ENCODE data around the gene PTDSS2. TPM values are rescaled to one million over a fixed set of nuclear protein-coding genes. Genes with fewer than 3 reads are reported as not detected.
A peak's percentile ranks its signal among the peaks of the same experiment; 100 is the strongest.

PTDSS2 gene
- total and polyA plus RNA-seq, 2 of the 13 experiments (the other 11 are each of a cell fraction or from before 2014, with no cell fraction given): 21.7 to 26.4 TPM

DNA sequence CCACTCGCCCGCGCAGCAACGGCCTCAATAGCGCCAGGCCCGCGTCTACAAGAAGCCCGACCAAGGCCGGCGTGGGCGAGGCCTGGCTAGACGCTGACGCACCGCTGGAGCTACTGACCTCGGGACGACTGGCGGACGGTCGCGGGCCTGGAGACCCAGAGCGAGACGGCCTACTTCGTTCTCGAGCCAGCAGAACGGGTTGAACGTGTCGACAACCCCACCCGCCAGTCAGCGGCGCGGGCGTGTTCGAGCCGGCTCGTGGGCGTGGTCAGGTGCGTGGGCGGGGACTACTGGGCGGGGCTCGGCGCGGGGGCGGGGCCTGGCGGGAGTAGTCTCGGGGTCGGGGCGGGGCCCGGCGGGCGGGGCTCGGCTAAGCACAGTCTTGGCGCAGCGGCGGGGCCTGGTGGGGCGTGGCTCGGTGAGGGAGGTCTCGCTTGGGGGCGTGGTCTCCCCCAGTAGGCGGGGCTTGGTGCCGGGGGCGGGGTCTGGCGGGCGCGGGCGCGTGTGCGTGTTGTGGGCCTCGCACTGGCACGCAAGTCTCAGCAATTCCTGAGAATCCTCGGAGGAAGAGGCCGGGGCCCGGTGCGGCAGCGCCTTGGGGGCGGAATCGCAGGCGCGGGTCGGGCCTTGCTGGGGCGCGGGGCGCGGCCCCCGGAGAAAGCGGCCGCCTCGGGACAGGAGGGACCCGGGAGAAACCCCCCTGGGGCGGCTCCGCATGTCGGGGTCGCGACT lies 57.1 kb downstream of the PTDSS2 start, which contains the start of gene RNH1 (continued):
- TF ChIP-seq, protein P1, sequence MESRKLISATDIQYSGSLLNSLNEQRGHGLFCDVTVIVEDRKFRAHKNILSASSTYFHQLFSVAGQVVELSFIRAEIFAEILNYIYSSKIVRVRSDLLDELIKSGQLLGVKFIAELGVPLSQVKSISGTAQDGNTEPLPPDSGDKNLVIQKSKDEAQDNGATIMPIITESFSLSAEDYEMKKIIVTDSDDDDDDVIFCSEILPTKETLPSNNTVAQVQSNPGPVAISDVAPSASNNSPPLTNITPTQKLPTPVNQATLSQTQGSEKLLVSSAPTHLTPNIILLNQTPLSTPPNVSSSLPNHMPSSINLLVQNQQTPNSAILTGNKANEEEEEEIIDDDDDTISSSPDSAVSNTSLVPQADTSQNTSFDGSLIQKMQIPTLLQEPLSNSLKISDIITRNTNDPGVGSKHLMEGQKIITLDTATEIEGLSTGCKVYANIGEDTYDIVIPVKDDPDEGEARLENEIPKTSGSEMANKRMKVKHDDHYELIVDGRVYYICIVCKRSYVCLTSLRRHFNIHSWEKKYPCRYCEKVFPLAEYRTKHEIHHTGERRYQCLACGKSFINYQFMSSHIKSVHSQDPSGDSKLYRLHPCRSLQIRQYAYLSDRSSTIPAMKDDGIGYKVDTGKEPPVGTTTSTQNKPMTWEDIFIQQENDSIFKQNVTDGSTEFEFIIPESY (CRISPR knock-in tag; IDR thresholded peaks at IDR 0.05): no peak
- TF ChIP-seq, protein P2, sequence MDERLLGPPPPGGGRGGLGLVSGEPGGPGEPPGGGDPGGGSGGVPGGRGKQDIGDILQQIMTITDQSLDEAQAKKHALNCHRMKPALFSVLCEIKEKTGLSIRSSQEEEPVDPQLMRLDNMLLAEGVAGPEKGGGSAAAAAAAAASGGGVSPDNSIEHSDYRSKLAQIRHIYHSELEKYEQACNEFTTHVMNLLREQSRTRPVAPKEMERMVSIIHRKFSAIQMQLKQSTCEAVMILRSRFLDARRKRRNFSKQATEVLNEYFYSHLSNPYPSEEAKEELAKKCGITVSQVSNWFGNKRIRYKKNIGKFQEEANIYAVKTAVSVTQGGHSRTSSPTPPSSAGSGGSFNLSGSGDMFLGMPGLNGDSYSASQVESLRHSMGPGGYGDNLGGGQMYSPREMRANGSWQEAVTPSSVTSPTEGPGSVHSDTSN (CRISPR knock-in tag; IDR thresholded peaks at IDR 0.05): no peak; the same call in 1 of the 2 replicates
- TF ChIP-seq MTA1 (CRISPR knock-in tag; IDR thresholded peaks at IDR 0.05; ENCODE audit: borderline replicate concordance): 0 out of 2 replicates have a peak, but pooled peaks have one; percentile 2
- TF ChIP-seq KDM5A (IDR thresholded peaks at IDR 0.05; ENCODE audit: borderline replicate concordance, low read length): peak; percentile 60
- TF ChIP-seq, protein P3, sequence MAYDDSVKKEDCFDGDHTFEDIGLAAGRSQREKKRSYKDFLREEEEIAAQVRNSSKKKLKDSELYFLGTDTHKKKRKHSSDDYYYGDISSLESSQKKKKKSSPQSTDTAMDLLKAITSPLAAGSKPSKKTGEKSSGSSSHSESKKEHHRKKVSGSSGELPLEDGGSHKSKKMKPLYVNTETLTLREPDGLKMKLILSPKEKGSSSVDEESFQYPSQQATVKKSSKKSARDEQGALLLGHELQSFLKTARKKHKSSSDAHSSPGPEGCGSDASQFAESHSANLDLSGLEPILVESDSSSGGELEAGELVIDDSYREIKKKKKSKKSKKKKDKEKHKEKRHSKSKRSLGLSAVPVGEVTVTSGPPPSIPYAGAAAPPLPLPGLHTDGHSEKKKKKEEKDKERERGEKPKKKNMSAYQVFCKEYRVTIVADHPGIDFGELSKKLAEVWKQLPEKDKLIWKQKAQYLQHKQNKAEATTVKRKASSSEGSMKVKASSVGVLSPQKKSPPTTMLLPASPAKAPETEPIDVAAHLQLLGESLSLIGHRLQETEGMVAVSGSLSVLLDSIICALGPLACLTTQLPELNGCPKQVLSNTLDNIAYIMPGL (CRISPR knock-in tag; IDR thresholded peaks at IDR 0.05; ENCODE audit: borderline replicate concordance in 1 of 2, low read depth in 1 of 2): no peak
- TF ChIP-seq ZFP37 (CRISPR knock-in tag; IDR thresholded peaks at IDR 0.05; ENCODE audit: borderline replicate concordance): no peak
- peak; percentile 96 for TF ChIP-seq SP4 (CRISPR knock-in tag; IDR thresholded peaks at IDR 0.05)
- peak; percentile 92; the same call in 1 of the 2 replicates for TF ChIP-seq IRX3 (CRISPR knock-in tag; IDR thresholded peaks at IDR 0.05; ENCODE audit: borderline replicate concordance, low read depth)
- no peak for TF ChIP-seq SCMH1 (CRISPR knock-in tag; IDR thresholded peaks at IDR 0.05; ENCODE audit: borderline replicate concordance)
- no peak for TF ChIP-seq ZNF7 (CRISPR knock-in tag; IDR thresholded peaks at IDR 0.05)
- no peak for TF ChIP-seq ZNF235 (CRISPR knock-in tag; IDR thresholded peaks at IDR 0.05; ENCODE audit: borderline replicate concordance)
- TF ChIP-seq SRSF4 (IDR thresholded peaks at IDR 0.05; ENCODE audit: low read depth, low read length, poor library complexity, severe bottlenecking): no peak
- TF ChIP-seq POLR2A (IDR thresholded peaks at IDR 0.05; ENCODE audit: insufficient read depth in 1 of 2, low read depth in 2 of 2, low read length in 2 of 2): peak; percentile 72 to 80
- no peak for TF ChIP-seq ZNF451 (CRISPR knock-in tag; IDR thresholded peaks at IDR 0.05)
- TF ChIP-seq, protein P4, sequence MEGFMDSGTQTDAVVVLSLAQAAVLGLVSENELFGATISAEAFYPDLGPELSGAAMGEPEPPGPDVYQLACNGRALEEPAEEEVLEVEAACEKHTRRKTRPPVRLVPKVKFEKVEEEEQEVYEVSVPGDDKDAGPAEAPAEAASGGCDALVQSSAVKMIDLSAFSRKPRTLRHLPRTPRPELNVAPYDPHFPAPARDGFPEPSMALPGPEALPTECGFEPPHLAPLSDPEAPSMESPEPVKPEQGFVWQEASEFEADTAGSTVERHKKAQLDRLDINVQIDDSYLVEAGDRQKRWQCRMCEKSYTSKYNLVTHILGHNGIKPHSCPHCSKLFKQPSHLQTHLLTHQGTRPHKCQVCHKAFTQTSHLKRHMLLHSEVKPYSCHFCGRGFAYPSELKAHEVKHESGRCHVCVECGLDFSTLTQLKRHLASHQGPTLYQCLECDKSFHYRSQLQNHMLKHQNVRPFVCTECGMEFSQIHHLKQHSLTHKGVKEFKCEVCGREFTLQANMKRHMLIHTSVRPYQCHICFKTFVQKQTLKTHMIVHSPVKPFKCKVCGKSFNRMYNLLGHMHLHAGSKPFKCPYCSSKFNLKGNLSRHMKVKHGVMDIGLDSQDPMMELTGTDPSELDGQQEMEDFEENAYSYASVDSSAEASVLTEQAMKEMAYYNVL (CRISPR knock-in tag; IDR thresholded peaks at IDR 0.05; ENCODE audit: borderline replicate concordance): no peak
- TF ChIP-seq ZNF24 (IDR thresholded peaks at IDR 0.05): no peak
- no peak for TF ChIP-seq ZNF713 (CRISPR knock-in tag; IDR thresholded peaks at IDR 0.05)
- TF ChIP-seq ZNF354B (CRISPR knock-in tag; IDR thresholded peaks at IDR 0.05): no peak
- TF ChIP-seq NFYC (CRISPR knock-in tag; IDR thresholded peaks at IDR 0.05): no peak
- no peak for TF ChIP-seq ZNF292 (CRISPR knock-in tag; IDR thresholded peaks at IDR 0.05; ENCODE audit: borderline replicate concordance, low read depth)
- no peak for TF ChIP-seq ZNF20 (CRISPR knock-in tag; IDR thresholded peaks at IDR 0.05)
- TF ChIP-seq ZNF776 (CRISPR knock-in tag; IDR thresholded peaks at IDR 0.05): peak; percentile 47; the same call in 1 of the 2 replicates
- no peak; the same call in 1 of the 2 replicates for TF ChIP-seq ZNF747 (CRISPR knock-in tag; IDR thresholded peaks at IDR 0.05; ENCODE audit: borderline replicate concordance)
